ENCODE measurements around the gene NKX1-1.

NKX1-1 gene

DNA sequence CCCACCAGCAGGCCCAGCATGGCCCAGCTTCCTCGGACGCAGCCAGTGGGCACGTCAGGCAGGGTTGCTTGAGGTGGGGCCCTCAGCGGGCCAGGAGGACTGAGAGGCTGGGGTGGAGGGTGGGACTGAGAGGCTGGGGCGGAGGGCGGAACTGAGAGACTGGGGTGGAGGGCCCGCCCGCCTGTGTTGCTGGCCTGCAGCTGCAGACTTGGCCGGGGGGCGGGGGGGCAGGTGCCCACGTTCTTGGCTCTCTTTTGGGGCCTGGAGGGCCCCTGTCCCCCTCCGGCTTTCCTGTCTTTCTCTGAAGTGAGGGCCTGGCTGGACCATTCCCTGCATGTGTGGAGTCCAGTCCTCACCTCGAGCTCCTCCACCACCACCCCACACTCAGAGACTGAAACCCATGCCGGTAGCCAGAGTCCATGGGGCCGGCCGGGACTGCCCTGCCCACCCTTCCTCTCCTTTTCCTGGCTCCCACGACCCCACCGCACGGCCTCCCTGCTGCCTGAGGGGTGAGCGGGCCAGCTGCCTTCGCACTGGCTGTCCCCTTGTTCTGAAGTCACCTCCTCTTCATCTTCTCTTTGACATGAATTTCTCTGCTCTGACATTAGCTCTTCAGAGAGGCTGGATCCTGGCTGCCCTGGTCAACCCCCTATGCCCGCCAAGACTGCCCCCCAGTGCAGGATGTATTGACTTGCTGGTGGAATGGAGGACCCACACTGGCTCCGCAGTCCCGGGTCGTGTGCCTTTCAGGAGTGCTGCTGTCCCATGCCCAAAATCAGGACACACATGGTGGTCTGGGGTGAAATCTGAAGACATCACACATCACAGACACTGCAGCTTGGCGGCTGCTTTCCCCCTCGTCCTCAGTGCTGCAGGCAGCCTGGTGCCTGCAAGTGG is 10.1 kb upstream of the NKX1-1 start:
- no peak for DNase-seq

DNA sequence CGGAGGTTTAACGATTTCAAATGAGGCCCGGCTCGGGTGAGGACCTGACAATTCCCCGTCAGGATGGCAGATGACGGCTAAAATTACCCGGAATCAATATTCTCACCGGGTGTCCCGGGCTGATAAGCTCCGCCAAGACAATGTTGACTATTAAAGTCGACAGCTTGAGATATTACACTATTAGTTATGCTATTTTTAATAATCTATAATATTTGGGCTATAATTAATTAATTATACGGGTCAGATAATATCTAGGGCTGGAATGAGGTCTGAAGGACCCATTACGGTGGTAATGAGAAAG is 9.4 kb upstream of the NKX1-1 start:
- DNase-seq, result no peak

DNA sequence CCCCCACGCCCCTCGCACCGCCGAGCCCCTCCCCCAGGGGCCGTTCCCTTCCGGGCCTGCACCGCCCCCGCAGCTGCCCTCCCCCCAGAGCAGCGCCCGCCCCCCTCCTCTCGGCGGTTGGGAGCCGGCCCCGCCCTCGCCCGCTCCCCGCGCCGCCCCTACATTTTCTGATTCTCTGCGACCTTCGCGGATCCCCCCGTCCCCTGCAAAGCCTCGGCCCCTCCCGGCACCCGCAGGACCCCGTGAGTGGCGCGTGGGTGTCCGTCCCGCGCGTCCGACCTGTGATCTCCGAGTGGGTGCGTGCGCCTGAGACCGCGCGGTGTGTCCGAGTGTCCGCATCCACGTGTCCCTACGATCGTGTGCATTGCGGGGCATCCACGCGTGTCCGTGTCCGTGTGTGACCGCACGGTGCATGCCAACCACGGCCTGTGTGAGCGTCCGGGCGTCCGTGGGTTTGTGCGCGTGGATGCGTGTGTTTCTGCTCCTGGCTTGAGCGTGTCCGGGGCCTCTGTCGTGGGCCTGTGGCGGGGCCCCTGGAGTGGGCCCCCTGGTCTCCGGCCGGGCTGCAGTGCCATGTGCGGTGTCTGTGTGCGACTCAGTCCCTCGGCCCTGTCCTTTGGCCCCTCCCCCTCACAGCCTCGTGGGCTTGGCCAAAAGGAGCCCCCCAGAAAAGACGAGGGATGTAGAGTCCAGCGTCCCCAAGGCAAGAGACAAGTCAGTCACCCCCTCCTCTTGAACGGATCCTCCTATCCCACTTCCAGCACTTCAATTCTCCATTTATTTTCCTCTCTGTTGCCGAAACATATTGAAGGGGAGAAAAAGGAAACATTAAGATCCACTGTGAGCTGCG is 8.8 kb upstream of the NKX1-1 start:
- DNase-seq, result no peak

DNA sequence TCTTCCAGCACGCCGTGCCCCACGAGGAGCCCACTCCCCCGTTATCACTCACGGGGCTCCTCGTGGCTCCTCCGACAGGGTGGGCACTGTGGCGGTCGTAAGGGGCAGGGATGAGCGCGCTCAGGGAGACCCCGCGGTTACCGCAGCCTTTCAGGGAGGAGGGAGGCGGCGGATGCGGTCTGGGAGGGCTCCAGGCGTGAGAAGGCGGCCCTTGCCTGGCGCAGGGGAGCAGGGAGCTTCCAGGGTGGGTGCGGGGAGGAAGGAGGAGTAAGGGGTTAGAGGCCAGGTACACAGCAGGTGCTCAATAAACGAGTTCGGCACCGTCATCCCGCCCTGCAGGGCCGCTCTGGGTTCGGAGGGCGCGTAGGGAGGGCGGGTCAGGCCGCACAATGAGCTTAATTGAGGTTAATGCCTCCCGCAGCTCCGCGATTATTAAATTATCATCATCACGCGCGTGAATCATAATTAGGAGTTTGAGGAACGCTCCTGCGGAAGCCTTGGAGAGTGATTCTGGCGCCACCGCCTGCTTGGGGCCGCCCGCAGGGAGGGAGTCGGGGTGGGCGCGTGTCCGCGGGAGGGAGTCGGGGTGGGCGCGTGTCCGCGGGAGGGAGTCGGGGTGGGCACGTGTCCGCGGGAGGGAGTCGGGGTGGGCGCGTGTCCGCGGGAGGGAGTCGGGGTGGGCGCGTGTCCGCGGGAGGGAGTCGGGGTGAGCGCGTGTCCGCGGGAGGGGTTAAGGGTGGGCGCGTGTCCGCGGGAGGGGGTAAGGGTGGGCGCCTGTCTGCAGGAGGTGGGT is 7.6 kb upstream of the NKX1-1 start:
- DNase-seq, result no peak

DNA sequence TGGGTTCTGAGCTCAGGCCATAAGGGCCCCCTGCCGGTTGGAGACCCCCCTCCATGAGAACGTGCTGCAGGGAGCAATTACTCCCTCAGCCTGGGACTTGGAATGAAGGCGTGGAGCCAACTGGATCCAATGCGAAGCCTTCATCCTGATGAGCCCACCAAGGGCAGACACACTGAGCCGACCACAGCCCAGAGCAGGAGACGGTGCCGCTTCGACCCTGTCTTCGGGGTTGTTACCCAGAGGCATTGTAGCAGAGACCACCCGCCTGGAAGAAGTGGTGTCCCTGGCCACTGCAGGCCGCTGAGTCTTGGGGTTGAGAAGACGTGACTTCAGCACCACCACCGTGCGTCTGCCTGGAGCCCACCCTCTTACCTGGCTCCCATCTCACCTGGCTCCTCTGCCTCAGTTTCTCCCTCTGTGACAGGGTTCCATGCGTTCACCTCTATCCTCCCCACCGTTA is 7.0 kb upstream of the NKX1-1 start:
- no peak for DNase-seq

DNA sequence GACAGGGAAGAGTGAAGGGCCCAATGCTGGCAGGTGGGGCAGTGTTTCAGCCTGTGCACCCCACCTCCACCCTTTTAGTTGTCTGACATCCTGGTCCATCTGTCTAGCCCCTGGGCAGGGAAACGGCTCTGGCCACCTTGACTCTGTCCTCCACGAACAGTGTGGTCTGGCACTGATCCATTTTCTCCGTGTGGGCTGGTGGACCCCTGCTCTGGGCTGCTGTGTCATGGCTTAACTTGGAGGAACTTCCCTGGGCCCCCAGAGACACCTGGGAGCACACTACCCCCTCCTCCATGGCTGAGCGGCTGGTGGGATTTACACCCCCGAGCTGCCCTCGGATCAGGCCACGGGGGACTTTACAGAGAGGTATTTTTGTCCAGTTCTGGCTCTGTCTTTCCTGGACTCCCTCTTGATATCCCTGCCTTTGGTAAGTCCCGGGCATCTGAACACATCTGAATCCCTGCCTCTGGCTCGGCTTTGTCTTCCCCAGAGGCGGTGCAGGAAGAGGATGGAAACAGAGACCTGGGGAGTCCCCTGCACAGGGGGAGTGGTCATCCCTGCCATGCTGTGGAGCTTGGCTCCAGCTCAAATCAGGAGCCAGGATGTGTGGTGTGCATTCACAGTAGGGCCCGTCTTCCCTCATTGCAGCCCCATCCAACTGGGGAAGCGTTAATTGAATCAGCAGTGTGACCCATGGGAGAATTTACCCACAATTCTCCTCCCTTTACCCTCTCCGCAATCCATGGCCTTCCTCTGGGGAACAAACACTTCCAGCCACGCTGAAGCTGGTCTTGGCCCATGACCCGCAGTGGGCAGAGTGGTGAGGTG is 6.3 kb upstream of the NKX1-1 start:
- no peak for DNase-seq

DNA sequence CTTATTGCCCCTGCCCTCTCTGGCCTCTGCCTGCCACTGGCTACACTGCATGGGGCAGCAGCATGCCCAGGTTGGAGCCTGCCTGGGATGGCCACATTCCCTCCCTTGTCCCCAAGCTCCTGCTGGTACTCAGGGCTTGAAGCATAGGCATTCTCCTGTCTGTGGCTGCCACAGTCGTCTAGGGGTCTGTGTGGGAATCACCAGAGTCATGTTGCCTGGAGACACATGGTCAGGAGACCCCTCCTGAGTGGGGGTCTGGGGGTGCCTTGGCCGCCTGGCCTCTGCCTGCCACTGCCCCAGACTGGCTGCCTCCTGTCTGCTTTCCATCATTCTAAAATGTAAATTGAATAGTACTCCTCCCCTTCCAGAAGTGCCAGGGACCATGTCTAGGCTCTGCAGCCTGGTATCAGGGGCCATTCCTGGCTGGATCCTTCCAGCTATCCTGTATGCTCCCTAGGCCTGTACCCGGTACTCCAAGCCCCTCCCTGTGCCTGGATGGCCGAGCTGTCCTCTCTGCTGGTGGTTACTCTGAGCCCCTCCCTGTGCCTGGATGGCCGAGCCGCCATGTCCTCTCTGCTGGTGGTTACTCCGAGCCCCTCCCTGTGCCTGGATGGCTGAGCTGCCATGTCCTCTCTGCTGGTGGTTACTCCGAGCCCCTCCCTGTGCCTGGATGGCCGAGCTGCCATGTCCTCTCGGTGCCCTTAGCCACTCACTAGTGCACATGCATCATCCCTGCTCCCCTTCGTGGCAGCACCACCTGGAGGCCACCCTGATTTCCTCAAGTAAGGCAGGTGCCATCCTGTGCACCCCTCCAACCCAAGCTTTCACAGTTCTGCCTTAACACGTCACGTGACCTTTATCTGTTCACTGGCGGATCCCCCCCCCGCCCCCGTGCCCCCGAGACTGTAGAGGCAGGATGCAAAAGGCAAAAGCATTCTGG is 5.5 kb upstream of the NKX1-1 start:
- no peak for DNase-seq

DNA sequence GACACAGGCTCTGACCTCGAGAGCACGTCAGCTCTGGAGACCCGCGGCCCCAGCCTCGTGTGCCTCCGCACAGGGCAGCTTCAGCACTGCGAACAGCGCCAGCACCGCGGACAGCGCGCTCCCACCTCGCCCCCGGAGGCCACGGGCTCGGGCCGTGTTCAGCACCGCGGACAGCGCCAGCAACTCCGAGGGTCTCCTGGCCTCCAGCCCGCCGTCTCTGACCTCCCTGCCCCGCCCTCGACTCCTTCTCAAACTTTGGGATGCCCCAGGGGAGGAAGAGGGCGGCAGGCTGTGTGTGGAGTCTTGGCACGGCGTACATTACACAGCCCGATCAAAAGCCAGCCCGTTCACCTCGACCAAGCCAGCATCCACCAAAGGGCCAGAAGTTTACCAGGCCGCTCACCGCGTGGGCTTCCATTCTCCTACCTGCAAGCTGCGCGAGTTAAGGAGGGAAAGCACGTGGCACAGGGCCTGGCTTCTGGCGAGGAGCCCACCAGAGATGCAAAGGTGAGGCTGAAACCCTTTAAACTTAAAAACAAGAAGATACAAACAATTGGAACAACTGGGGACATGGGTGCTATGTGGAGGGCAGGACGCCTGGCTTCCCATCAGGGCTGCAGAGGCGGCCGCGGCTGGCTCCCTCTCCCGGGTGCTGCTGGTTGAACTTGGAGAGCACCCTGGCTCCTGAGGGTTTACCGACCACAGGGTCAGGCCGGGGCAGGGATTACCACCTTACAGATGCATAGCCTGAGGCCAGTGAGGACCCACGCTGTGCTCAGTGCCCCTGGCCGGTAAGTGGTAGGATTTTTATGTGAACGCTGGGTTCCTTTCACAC is 4.5 kb upstream of the NKX1-1 start:
- DNase-seq, result no peak

DNA sequence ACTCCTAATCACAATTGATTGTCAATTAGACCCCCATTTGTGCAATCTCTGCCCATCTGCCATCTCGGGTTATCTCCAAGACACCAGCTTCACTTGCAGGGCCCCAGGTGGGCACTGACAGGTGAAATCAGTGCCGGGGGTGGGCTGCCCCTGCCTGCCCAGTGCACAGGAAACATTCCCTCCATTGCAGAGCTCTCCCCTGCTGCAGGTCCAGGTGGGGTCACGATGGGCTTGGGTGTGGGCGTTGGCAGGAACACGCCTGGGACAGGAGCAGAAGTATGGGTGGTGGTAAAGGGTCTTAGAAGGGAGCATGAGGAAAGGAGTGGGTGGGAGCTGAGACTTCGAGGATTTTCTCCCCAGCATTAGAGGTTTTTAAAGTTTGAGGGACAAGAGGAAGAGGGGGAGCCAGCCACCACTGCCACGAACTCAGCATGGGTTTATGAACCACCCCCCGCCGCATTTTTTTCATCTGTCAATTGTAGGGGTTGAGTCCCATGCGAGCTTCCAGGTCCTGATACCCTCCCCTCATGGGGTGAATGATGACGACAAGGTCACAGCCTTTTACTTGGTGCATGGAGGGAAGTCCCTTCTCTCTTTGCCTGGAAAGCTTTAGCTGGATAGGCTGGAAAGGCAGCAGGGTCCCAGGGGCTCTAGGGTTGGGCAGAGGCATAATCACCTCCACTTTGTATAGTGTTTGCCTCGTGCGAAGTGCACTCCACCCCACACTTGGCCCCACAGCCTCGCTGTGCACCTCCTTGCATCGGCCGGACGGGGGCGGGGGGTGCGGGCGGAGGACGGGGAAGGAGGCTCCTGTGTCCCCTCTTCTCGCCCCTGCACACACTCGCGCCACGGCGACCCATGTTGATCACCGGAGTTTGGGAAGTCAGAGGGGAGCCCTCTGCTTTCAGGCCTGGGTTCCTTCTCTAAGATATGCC is 3.5 kb upstream of the NKX1-1 start:
- no peak for DNase-seq

DNA sequence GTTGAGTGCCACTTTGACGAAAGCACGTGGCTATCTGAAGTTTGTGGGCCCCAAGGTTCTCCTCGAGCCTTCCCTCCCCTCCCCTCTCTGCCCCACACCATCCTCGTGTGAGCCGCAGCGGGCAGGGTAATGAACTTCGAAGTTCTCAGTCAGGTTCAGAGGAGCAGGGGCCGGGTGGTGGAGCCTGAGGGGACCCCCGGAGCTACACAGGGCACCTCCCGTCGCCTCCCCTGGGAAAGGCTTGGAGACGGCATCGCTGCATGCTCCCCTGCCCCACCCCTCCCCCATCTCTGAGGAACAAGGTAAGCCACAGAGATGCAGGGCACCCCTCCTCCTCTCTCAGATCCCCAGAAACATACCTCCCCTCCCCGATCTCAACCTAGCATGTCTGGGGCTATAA is 2.8 kb upstream of the NKX1-1 start:
- no peak for DNase-seq

DNA sequence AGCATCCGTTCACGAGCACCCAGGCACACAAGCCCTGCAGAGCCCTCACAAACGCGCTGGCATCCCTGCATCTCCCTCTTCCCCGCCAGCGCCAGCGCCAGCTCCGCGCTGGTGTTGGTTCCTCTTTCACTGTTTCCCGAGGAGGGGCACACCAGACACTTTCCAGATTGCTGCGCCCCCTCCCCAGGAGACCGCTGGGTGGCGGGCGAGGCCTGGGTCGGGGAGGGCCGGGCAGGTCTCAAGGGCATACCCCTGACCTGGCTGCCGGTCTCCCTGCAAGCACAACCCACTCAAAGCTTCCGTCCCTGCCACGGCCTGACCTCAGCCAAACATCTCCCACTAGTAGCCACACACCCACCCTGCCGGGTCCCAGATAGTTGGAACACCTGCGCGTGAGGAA is 2.2 kb upstream of the NKX1-1 start:
- no peak for DNase-seq

DNA sequence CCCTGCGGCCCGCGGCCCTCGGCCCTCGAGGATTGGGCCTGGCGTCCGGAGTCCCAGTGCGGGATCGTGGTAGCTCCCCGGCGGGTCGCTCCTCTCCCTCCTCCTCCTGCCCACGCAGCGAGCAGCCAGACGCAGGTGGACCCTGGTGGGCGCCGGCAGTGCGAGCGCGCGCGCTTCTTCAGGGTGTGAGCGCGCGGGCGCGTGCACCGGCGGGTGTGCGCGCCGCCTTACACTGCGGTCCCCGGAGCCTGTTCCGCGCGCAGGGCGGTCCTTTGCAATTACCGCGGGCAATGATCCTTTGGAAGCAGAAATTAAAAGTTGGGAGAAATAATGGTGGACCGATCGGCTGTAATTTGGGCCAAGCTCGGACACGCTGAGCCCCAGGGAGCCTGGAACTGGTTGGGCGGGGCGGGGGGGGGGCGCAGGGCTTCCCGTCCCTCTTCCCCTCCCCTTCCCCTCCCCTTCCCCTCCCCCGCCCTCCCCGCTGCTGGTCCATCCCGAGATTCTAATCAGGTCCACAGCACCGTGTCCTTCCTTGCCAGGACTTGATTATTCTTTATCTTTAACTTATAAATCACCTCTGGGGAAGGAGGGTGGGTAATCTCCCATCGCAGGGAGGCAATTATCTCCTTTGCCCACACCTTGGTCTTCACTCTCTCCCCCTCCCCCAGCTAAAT is 1.6 kb upstream of the NKX1-1 start:
- DNase-seq, result no peak

DNA sequence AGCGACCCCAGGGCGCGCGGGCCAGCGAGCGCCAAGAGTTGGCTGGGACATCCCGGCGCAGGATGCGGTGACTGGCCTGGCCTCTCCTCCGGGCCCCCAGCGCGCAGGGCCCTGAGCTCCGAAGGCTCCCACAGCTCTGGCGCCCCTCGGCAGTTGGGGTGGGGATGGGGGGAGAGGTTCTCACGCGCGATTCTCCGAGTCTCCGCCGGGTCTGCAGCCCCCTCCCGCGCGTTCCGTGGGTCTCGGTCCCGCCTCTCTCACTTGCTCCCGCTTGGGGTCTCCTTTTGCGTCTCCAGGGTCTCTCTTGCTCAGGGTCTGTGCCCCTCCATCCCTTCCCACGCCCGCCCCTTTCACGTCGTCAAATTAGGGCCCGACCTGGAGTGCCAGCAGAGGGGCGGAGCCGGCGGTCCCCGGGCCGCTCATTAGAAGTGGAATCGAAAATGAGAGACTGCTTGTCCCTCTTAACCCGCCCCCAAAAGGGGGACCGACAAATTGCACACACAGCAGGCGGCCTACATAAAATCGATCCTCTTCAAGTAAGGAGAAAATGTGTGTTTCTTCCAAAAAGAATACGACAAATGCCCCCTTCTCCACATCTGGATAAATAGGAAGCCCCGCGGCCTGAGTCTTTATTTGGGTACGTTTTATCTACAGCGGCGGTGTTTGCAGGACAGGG is 877 bp upstream of the NKX1-1 start:
- DNase-seq, result no peak

DNA sequence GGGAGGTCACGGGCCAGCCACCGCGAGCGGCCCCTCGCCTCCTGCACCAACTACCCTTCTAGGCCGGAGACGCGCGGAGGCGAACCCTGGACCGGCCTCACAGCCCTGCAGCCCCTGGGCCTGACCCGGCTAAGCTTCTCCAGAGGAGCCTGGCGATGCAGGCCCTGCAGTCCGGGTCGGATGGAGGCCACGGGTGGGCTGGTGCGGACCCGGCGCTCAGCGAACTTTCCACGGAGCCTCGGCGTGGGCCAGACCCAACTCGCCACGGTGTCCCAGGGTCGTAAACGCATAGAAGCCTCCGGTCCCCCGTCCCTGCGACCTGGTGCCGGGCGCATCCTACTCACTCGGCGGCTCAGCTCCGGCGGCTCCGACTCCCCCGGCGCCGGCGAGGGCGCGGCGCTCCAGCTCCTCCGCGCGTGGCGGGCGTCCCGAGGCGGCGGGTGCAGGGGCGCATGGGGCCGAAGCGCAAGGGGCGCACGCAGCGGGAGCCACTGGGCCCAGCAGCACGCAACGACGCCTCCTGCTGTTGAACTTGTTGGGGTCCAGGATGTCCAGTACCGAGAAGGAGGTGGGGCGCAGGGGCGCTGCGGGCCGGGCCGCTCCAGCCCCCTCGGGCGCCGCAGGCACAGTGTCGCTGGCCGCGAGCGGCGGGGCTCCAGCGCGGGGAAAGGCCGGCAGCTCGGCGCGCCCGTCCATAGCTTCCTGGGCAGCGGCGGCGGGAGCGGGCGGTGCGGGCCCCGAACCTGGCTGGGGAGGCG is 427 bp downstream of the NKX1-1 start:
- no peak for DNase-seq

DNA sequence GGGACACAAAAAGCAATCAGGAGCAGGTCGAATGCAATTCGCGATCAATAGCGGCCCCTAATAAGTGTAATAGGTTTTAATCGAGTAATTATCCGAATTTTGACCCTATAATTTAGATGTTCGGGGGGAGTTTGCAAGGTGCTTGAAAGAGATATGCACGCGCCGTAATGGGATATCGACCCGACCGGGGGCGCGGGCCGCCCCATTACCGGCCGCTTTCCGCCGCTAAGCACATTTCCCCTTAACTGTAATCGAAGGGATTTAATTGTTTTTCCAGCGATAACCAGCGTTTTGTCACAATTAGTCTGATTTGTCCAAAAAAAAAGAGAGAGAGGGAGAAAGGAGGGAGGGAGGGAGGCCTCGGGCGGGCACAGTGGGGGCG is 997 bp downstream of the NKX1-1 start:
- DNase-seq, result no peak

DNA sequence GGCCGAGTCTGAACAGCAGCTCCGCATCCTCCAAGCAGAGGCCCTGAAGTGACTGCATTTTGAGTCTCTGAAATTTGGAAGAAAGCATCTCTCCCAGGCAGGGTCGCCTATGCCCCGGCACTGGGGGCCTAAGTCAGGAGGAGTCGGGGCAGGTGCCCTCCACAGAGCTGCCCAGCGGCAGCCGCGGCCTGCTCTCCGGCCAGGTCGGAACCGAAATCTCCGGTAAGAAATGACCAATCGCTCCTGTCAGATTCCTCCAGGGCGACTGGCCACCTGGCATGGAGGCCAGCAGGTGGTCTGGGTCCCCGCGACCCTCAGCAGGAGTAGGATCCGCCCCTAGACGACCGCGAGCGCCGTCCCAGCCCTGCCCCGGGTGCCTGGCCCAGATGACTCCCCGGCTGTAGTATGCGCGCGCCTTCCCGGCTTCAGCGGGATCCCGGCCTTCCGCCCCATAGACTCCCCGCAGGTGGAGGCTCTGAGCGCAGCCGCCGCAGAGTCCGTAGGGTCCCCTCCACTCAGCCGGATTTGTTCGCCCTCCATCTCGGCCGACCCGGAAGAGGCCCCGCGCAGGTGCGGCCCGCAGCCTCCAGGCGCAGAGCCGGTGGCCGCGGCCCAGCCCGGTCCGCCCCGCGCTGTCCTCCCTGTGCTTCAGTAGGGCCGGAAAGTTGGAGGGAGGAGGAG is 1.5 kb downstream of the NKX1-1 start:
- DNase-seq, result no peak
